Measurements from ENCODE around the gene GBE1. TPM values are rescaled to one million over a fixed set of nuclear protein-coding genes. Genes with fewer than 3 reads are reported as not detected.

The GBE1 gene
- total and polyA plus RNA-seq, 9 of the 15 experiments (the other 6 are each of a cell fraction or from before 2014, with no cell fraction given), result 7.9 to 25.6 (median 13.1) TPM

- peak; percentile 51 for TF ChIP-seq MGA (IDR thresholded peaks at IDR 0.05)
- no peak for TF ChIP-seq ID3 (CRISPR knock-in tag; IDR thresholded peaks at IDR 0.05)
- peak; percentile 83 for TF ChIP-seq ID3 (tag; IDR thresholded peaks at IDR 0.05)
- TF ChIP-seq, protein P1, sequence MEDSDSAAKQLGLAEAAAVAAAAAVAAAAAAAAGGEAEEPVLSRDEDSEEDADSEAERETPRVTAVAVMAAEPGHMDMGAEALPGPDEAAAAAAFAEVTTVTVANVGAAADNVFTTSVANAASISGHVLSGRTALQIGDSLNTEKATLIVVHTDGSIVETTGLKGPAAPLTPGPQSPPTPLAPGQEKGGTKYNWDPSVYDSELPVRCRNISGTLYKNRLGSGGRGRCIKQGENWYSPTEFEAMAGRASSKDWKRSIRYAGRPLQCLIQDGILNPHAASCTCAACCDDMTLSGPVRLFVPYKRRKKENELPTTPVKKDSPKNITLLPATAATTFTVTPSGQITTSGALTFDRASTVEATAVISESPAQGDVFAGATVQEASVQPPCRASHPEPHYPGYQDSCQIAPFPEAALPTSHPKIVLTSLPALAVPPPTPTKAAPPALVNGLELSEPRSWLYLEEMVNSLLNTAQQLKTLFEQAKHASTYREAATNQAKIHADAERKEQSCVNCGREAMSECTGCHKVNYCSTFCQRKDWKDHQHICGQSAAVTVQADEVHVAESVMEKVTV (CRISPR knock-in tag; IDR thresholded peaks at IDR 0.05), result 0 out of 2 replicates have a peak, but pooled peaks have one; percentile 28
- no peak for TF ChIP-seq TRIM28 (IDR thresholded peaks at IDR 0.05)
- no peak for TF ChIP-seq ZBTB34 (CRISPR knock-in tag; IDR thresholded peaks at IDR 0.05)
- no peak for TF ChIP-seq HLTF (IDR thresholded peaks at IDR 0.05)
- TF ChIP-seq ZNF224 (CRISPR knock-in tag; IDR thresholded peaks at IDR 0.05), result no peak
- TF ChIP-seq, protein P2, sequence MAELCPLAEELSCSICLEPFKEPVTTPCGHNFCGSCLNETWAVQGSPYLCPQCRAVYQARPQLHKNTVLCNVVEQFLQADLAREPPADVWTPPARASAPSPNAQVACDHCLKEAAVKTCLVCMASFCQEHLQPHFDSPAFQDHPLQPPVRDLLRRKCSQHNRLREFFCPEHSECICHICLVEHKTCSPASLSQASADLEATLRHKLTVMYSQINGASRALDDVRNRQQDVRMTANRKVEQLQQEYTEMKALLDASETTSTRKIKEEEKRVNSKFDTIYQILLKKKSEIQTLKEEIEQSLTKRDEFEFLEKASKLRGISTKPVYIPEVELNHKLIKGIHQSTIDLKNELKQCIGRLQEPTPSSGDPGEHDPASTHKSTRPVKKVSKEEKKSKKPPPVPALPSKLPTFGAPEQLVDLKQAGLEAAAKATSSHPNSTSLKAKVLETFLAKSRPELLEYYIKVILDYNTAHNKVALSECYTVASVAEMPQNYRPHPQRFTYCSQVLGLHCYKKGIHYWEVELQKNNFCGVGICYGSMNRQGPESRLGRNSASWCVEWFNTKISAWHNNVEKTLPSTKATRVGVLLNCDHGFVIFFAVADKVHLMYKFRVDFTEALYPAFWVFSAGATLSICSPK (IDR thresholded peaks at IDR 0.05; ENCODE audit: borderline replicate concordance), result no peak
Measured at GRCh38 chr3:81760924-81761903, at the start of gene GBE1 (continued).
